Keratinocyte (primary cell): ENCODE results near the gene MAP4.

Source experiments
- CTCF ChIP-seq, 3 experiments: IDR thresholded peaks in 1 of 3; conservative IDR thresholded peaks in 1 of 3; optimal IDR thresholded peaks in 1 of 3; 2 replicates in 2 of 3; 3 replicates in 1 of 3; pipeline versions ENCODE3 to v1.5.1; 2011; ENCODE audit warnings: low read length in 3 of 3, mild to moderate bottlenecking in 3 of 3, moderate library complexity in 2 of 3, control low read depth in 1 of 3, inconsistent platforms in 1 of 3; ENCODE audit not compliant: insufficient read depth in 2 of 3; ENCODE audit errors: extremely low read depth in 1 of 3
- EZH2 ChIP-seq: IDR thresholded peaks from one replicate; pipeline ENCODE4 v1.6.1; 2012; ENCODE audit warnings: inconsistent platforms, mild to moderate bottlenecking, low read length, moderate library complexity

- no peak for TF ChIP-seq CTCF (optimal IDR thresholded peaks at IDR 0.05 in 1 of 3, IDR thresholded peaks at IDR 0.05 in 1 of 3, conservative IDR thresholded peaks at IDR 0.05 in 1 of 3; ENCODE audit: extremely low read depth in 1 of 3, insufficient read depth in 2 of 3, low read length in 3 of 3)
- no peak for TF ChIP-seq EZH2
Observed at GRCh38 chr3:48022178-48022577, 6.0 kb upstream of the MAP4 start.
